GM23338 (cell line): Measurements from ENCODE around the gene TRIB2. TPM values are rescaled to one million over a fixed set of nuclear protein-coding genes. Genes with fewer than 3 reads are reported as not detected.

Experiments used
- ATAC-seq: fragments of 200-7000 bp; cut with Tn5 transposase; 3 replicates; pipeline ENCODE4 v1.9.1; 2020
- DNase-seq: peaks from one replicate; pipeline ENCODE4 v3.0.0-alpha.2; 2015; ENCODE audit warnings: low spot score
- H2AFZ ChIP-seq: fragments of 200-600 bp; sonication (generic); 2 replicates; pipeline ENCODE4 v1.8.0; 2016; ENCODE audit warnings: antibody characterized with exemption, mild to moderate bottlenecking, moderate library complexity
- H3F3A ChIP-seq: fragments of 200-600 bp; sonication (generic); replicated peaks from 2 replicates; pipeline ENCODE4 v1.8.0; 2017; ENCODE audit warnings: antibody characterized with exemption, mixed run types, low read depth
- H3K27ac ChIP-seq: fragments of 200-600 bp; sonication (generic); 2 replicates; pipeline ENCODE4 v1.6.1; 2016; ENCODE audit warnings: low read depth
- H3K27me3 ChIP-seq: fragments of 200-600 bp; sonication (generic); 2 replicates; pipeline ENCODE4 v1.8.0; 2016; ENCODE audit warnings: mild to moderate bottlenecking, mixed run types, moderate library complexity; ENCODE audit not compliant: insufficient read depth
- H3K36me3 ChIP-seq: fragments of 200-600 bp; sonication (generic); 2 replicates; pipeline ENCODE4 v1.8.0; 2016; ENCODE audit warnings: mild to moderate bottlenecking; ENCODE audit not compliant: insufficient read depth
- H3K4me1 ChIP-seq: fragments of 200-600 bp; sonication (generic); 2 replicates; pipeline ENCODE4 v1.8.0; 2016; ENCODE audit warnings: mild to moderate bottlenecking, moderate library complexity; ENCODE audit not compliant: insufficient read depth
- H3K4me2 ChIP-seq: fragments of 200-600 bp; sonication (generic); 2 replicates; pipeline ENCODE4 v1.7.1; 2017; ENCODE audit warnings: mixed run types
- H3K4me3 ChIP-seq: fragments of 200-600 bp; sonication (generic); 2 replicates; pipeline ENCODE4 v1.6.1; 2016; ENCODE audit warnings: mixed run types
- H3K79me2 ChIP-seq: fragments of 200-600 bp; sonication (generic); replicated peaks from 2 replicates; pipeline ENCODE4 v1.8.0; 2017; ENCODE audit warnings: mild to moderate bottlenecking; ENCODE audit not compliant: insufficient read depth
- H3K9me2 ChIP-seq: fragments of 200-600 bp; sonication (generic); 2 replicates; pipeline ENCODE4 v1.8.0; 2017; ENCODE audit not compliant: insufficient read depth
- H4K20me1 ChIP-seq: fragments of 200-600 bp; sonication (generic); replicated peaks from 2 replicates; pipeline ENCODE4 v1.8.0; 2017; ENCODE audit warnings: mild to moderate bottlenecking; ENCODE audit not compliant: insufficient read depth
- H3K27ac Mint-ChIP-seq: 2 replicates; pipeline ENCODE4 v1.8.0; 2020; ENCODE audit warnings: inconsistent platforms, mild to moderate bottlenecking, moderate library complexity, mixed read lengths
- H3K27me3 Mint-ChIP-seq: 3 replicates; pipeline ENCODE4 v1.8.0; 2022; ENCODE audit warnings: low read depth, mild to moderate bottlenecking, moderate library complexity, mixed read lengths, inconsistent platforms; ENCODE audit not compliant: insufficient read depth, poor library complexity
- H3K36me3 Mint-ChIP-seq: 3 replicates; pipeline ENCODE4 v1.8.0; 2021; ENCODE audit warnings: low read depth, mild to moderate bottlenecking, inconsistent platforms, moderate library complexity, mixed read lengths
- H3K4me1 Mint-ChIP-seq: 3 replicates; pipeline ENCODE4 v1.8.0; 2020; ENCODE audit warnings: mild to moderate bottlenecking, inconsistent platforms, mixed read lengths
- H3K4me3 Mint-ChIP-seq: 3 replicates; pipeline ENCODE4 v1.8.0; 2021; ENCODE audit warnings: moderate library complexity, mild to moderate bottlenecking, inconsistent platforms, mixed read lengths
- H3K9me3 Mint-ChIP-seq: 3 replicates; pipeline ENCODE4 v1.8.0; 2020; ENCODE audit warnings: moderate library complexity, mild to moderate bottlenecking, inconsistent platforms, mixed read lengths
- CREB1 ChIP-seq: fragments of 250-450 bp; sonication (Bioruptor Pico); IDR thresholded peaks from 2 replicates; pipeline ENCODE4 v1.5.0; 2020; ENCODE audit warnings: low read depth, mild to moderate bottlenecking, moderate library complexity
- EZH2 ChIP-seq: fragments of 200-600 bp; sonication (generic); IDR thresholded peaks from one replicate; pipeline ENCODE4 v1.8.0; 2017; ENCODE audit warnings: antibody characterized with exemption, mild to moderate bottlenecking, low read depth; ENCODE audit not compliant: unreplicated experiment
- EZH2phosphoT487 ChIP-seq: fragments of 200-600 bp; sonication (generic); IDR thresholded peaks from one replicate; pipeline ENCODE4 v1.8.1; 2018; ENCODE audit warnings: antibody characterized with exemption; ENCODE audit not compliant: unreplicated experiment
- JUNB ChIP-seq: IDR thresholded peaks from one replicate; pipeline ENCODE4 v1.6.1; 2016; ENCODE audit warnings: antibody characterized with exemption; ENCODE audit not compliant: unreplicated experiment
- NANOG ChIP-seq: IDR thresholded peaks from 2 replicates; pipeline ENCODE4 v1.6.1; 2016; ENCODE audit warnings: antibody characterized with exemption, borderline replicate concordance
- POLR2AphosphoS5 ChIP-seq: IDR thresholded peaks from 2 replicates; pipeline ENCODE4 v1.6.1; 2016; ENCODE audit warnings: antibody characterized with exemption, low read depth
- STAT1 ChIP-seq: IDR thresholded peaks from one replicate; pipeline ENCODE4 v1.6.1; 2016; ENCODE audit warnings: antibody characterized with exemption; ENCODE audit not compliant: unreplicated experiment
- ZNF114 ChIP-seq: fragments of 250-450 bp; sonication (Bioruptor Pico); IDR thresholded peaks from 2 replicates; pipeline ENCODE4 v1.5.0; 2020; ENCODE audit warnings: mild to moderate bottlenecking, moderate library complexity
- ZNF331 ChIP-seq: fragments of 250-450 bp; sonication (Bioruptor Pico); IDR thresholded peaks from 2 replicates; pipeline ENCODE4 v1.5.0; 2020; ENCODE audit warnings: low read depth, mild to moderate bottlenecking, moderate library complexity
- polyA plus RNA-seq: library from polyadenylated mRNA; unstranded; fragments of >200 nt; fragmentation: Nextera tagmentation; extraction: Ambion mirVana; gene quantifications from 2 replicates; pipeline ENCODE4 v1.2.1, GENCODE V29; 2016
- total RNA-seq: library from RNA; depleted of rRNA; stranded (reverse); fragments of >200 nt; shearing (Covaris generic); gene quantifications from 2 replicates; pipeline ENCODE4 v1.2.3, GENCODE V29; 2014
- TF ChIP-seq, protein P1 (sequence below): IDR thresholded peaks from 2 replicates; pipeline ENCODE4 v1.6.1; 2016; ENCODE audit warnings: antibody characterized with exemption
- TF ChIP-seq, protein P2 (sequence below): fragments of 250-450 bp; sonication (Bioruptor Pico); IDR thresholded peaks from 2 replicates; pipeline ENCODE4 v1.5.0; 2020; ENCODE audit warnings: mild to moderate bottlenecking, moderate library complexity
- TF ChIP-seq, protein P3 (sequence below): IDR thresholded peaks from one replicate; pipeline ENCODE4 v1.6.1; 2018; ENCODE audit warnings: antibody characterized with exemption; ENCODE audit not compliant: unreplicated experiment
- TF ChIP-seq, protein P4 (sequence below), 2 experiments: fragments of 200-600 bp in 1 of 2; sonication (generic) in 1 of 2; conservative IDR thresholded peaks; 2 replicates each; pipeline versions ENCODE4 v1.5.1 to v1.6.1; 2016 to 2017; ENCODE audit warnings: antibody characterized with exemption in 2 of 2, low read depth in 2 of 2, mild to moderate bottlenecking in 2 of 2, moderate library complexity in 1 of 2

The TRIB2 gene
- total and polyA plus RNA-seq, 2 experiments from 2014 or later: 40.3 to 109 TPM

DNA sequence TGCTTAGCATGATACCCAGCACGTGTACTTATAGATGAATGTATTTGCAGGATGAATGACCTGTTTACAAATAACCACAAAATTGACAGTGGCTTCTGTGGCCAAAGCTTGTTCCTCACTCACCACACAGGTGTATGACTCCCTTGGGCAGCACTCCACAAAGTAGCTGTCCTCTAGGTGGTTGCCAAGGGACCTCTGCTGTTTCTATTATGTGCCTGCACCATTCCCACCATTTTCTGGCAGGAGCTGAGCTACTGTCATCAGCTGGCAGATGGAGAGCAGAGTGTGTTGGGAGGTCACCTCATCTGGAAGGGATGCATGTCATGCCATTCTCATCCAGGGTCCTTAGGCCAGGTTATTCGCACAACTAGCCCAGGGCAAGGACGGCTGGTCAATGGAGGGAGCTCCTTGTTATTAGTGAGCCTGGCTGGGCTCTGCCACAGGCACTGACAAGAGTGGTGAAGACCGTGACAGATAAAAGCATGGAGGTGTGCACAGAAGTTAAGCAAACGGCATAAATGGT lies 37.1 kb upstream of the TRIB2 start:
- peaks cover 5% of the 10 kb centered on the region for H3K27me3 Mint-ChIP-seq
- Histone ChIP-seq H3K4me2 (no peak overlapping the region), H3K27ac (no peak overlapping the region), H3F3A (no peaks in the 10 kb centered on the region), H3K27me3 (no peaks in the 10 kb centered on the region), H3K4me1 (peaks cover 15% of the 10 kb centered on the region; the same call in 1 of the 2 replicates), H3K79me2 (no peaks in the 10 kb centered on the region), H3K36me3 (no peaks in the 10 kb centered on the region), H4K20me1 (no peaks in the 10 kb centered on the region), H3K4me3 (no peak overlapping the region), H3K9me2 (no peaks in the 10 kb centered on the region; the same call in 1 of the 2 replicates), H2AFZ (no peak overlapping the region)
- no peak overlapping the region for H3K27ac Mint-ChIP-seq
- DNase-seq (no peak), ATAC-seq (no peak)
- no peak overlapping the region for H3K4me3 Mint-ChIP-seq
- peaks cover 11% of the 10 kb centered on the region; the same call in 1 of the 3 replicates for H3K36me3 Mint-ChIP-seq
- TF ChIP-seq ZNF114 (CRISPR knock-in tag) (no peak), EZH2 (no peak), CREB1 (CRISPR knock-in tag) (no peak), EZH2phosphoT487 (no peak), ZNF331 (CRISPR knock-in tag) (no peak), STAT1 (no peak), NANOG (no peak), POLR2AphosphoS5 (no peak), JUNB (no peak)
- TF ChIP-seq, protein P1, sequence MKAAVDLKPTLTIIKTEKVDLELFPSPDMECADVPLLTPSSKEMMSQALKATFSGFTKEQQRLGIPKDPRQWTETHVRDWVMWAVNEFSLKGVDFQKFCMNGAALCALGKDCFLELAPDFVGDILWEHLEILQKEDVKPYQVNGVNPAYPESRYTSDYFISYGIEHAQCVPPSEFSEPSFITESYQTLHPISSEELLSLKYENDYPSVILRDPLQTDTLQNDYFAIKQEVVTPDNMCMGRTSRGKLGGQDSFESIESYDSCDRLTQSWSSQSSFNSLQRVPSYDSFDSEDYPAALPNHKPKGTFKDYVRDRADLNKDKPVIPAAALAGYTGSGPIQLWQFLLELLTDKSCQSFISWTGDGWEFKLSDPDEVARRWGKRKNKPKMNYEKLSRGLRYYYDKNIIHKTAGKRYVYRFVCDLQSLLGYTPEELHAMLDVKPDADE: no peak
- TF ChIP-seq, protein P2, sequence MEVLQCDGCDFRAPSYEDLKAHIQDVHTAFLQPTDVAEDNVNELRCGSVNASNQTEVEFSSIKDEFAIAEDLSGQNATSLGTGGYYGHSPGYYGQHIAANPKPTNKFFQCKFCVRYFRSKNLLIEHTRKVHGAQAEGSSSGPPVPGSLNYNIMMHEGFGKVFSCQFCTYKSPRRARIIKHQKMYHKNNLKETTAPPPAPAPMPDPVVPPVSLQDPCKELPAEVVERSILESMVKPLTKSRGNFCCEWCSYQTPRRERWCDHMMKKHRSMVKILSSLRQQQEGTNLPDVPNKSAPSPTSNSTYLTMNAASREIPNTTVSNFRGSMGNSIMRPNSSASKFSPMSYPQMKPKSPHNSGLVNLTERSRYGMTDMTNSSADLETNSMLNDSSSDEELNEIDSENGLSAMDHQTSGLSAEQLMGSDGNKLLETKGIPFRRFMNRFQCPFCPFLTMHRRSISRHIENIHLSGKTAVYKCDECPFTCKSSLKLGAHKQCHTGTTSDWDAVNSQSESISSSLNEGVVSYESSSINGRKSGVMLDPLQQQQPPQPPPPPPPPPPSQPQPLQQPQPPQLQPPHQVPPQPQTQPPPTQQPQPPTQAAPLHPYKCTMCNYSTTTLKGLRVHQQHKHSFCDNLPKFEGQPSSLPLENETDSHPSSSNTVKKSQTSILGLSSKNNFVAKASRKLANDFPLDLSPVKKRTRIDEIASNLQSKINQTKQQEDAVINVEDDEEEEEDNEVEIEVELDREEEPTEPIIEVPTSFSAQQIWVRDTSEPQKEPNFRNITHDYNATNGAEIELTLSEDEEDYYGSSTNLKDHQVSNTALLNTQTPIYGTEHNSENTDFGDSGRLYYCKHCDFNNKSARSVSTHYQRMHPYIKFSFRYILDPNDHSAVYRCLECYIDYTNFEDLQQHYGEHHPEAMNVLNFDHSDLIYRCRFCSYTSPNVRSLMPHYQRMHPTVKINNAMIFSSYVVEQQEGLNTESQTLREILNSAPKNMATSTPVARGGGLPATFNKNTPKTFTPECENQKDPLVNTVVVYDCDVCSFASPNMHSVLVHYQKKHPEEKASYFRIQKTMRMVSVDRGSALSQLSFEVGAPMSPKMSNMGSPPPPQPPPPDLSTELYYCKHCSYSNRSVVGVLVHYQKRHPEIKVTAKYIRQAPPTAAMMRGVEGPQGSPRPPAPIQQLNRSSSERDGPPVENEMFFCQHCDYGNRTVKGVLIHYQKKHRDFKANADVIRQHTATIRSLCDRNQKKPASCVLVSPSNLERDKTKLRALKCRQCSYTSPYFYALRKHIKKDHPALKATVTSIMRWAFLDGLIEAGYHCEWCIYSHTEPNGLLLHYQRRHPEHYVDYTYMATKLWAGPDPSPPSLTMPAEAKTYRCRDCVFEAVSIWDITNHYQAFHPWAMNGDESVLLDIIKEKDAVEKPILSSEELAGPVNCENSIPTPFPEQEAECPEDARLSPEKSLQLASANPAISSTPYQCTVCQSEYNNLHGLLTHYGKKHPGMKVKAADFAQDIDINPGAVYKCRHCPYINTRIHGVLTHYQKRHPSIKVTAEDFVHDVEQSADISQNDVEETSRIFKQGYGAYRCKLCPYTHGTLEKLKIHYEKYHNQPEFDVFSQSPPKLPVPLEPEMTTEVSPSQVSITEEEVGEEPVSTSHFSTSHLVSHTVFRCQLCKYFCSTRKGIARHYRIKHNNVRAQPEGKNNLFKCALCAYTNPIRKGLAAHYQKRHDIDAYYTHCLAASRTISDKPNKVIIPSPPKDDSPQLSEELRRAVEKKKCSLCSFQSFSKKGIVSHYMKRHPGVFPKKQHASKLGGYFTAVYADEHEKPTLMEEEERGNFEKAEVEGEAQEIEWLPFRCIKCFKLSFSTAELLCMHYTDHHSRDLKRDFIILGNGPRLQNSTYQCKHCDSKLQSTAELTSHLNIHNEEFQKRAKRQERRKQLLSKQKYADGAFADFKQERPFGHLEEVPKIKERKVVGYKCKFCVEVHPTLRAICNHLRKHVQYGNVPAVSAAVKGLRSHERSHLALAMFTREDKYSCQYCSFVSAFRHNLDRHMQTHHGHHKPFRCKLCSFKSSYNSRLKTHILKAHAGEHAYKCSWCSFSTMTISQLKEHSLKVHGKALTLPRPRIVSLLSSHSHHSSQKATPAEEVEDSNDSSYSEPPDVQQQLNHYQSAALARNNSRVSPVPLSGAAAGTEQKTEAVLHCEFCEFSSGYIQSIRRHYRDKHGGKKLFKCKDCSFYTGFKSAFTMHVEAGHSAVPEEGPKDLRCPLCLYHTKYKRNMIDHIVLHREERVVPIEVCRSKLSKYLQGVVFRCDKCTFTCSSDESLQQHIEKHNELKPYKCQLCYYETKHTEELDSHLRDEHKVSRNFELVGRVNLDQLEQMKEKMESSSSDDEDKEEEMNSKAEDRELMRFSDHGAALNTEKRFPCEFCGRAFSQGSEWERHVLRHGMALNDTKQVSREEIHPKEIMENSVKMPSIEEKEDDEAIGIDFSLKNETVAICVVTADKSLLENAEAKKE (CRISPR knock-in tag): no peak
- TF ChIP-seq, protein P3, sequence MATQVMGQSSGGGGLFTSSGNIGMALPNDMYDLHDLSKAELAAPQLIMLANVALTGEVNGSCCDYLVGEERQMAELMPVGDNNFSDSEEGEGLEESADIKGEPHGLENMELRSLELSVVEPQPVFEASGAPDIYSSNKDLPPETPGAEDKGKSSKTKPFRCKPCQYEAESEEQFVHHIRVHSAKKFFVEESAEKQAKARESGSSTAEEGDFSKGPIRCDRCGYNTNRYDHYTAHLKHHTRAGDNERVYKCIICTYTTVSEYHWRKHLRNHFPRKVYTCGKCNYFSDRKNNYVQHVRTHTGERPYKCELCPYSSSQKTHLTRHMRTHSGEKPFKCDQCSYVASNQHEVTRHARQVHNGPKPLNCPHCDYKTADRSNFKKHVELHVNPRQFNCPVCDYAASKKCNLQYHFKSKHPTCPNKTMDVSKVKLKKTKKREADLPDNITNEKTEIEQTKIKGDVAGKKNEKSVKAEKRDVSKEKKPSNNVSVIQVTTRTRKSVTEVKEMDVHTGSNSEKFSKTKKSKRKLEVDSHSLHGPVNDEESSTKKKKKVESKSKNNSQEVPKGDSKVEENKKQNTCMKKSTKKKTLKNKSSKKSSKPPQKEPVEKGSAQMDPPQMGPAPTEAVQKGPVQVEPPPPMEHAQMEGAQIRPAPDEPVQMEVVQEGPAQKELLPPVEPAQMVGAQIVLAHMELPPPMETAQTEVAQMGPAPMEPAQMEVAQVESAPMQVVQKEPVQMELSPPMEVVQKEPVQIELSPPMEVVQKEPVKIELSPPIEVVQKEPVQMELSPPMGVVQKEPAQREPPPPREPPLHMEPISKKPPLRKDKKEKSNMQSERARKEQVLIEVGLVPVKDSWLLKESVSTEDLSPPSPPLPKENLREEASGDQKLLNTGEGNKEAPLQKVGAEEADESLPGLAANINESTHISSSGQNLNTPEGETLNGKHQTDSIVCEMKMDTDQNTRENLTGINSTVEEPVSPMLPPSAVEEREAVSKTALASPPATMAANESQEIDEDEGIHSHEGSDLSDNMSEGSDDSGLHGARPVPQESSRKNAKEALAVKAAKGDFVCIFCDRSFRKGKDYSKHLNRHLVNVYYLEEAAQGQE: no peak
- TF ChIP-seq, protein P4, sequence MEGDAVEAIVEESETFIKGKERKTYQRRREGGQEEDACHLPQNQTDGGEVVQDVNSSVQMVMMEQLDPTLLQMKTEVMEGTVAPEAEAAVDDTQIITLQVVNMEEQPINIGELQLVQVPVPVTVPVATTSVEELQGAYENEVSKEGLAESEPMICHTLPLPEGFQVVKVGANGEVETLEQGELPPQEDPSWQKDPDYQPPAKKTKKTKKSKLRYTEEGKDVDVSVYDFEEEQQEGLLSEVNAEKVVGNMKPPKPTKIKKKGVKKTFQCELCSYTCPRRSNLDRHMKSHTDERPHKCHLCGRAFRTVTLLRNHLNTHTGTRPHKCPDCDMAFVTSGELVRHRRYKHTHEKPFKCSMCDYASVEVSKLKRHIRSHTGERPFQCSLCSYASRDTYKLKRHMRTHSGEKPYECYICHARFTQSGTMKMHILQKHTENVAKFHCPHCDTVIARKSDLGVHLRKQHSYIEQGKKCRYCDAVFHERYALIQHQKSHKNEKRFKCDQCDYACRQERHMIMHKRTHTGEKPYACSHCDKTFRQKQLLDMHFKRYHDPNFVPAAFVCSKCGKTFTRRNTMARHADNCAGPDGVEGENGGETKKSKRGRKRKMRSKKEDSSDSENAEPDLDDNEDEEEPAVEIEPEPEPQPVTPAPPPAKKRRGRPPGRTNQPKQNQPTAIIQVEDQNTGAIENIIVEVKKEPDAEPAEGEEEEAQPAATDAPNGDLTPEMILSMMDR (conservative IDR thresholded peaks at IDR 0.05; ENCODE audit: low read depth in 2 of 2): no peak
- peaks cover 17% of the 10 kb centered on the region for H3K4me1 Mint-ChIP-seq
- peaks cover 20% of the 10 kb centered on the region for H3K9me3 Mint-ChIP-seq
